Spleen (tissue), 7 donors: Measurements from ENCODE around the gene ZBTB3.

Experiments
- CTCF ChIP-seq, 11 experiments: fragments of 200-600 bp in 7 of 11; fragments of 450-650 bp in 4 of 11; sonication (generic) in 4 of 11; IDR thresholded peaks in 8 of 11; conservative IDR thresholded peaks in 3 of 11; 1 replicate in 7 of 11; 2 replicates in 4 of 11; pipeline versions ENCODE4 v1.4.0 to v1.8.0; 2016 to 2021; ENCODE audit warnings: antibody characterized with exemption in 11 of 11, inconsistent platforms in 4 of 11, mild to moderate bottlenecking in 1 of 11
- POLR2A ChIP-seq, 3 donors: fragments of 450-650 bp; IDR thresholded peaks; one replicate each; pipeline ENCODE4 v1.5.1; 2017; ENCODE audit warnings: antibody characterized with exemption in 3 of 3, mild to moderate bottlenecking in 1 of 3
- donor health status: DM: no; HTN: no; CAD: no; lungs with moderate emphysema.
- donor health status: DM: no; HTN: no; CAD: no.
- donor health status: DM: no; HTN: no; CAD: no.

- no peak for TF ChIP-seq CTCF (IDR thresholded peaks at IDR 0.05 in 8 of 11, conservative IDR thresholded peaks at IDR 0.05 in 3 of 11)
- no peak for TF ChIP-seq POLR2A (IDR thresholded peaks at IDR 0.05)
These were observed 37.1 kb downstream of the ZBTB3 start for GRCh38 chr11:62716816-62717215.
